DND-41 (cell line): Measurements from ENCODE around the gene CYP46A1.

Source experiments
- ATAC-seq: fragments of 200-7000 bp; cut with Tn5 transposase; 3 replicates; pipeline ENCODE4 v1.9.1; 2021; ENCODE audit warnings: low read depth; ENCODE audit not compliant: insufficient read depth
- DNase-seq: peaks from one replicate; pipeline ENCODE4 v3.0.0-alpha.2; 2020
- H2AFZ ChIP-seq: 2 replicates; pipeline ENCODE4 v1.6.0; 2012; ENCODE audit warnings: low read depth, low read length
- H3K27ac ChIP-seq: 2 replicates; pipeline ENCODE4 v1.5.1; 2012; ENCODE audit warnings: low read length, inconsistent platforms
- H3K27me3 ChIP-seq: fragments of 200-600 bp; sonication (generic); 2 replicates; pipeline ENCODE4 v1.6.0; 2012; ENCODE audit warnings: low read length, mild to moderate bottlenecking, inconsistent platforms; ENCODE audit not compliant: insufficient read depth, poor library complexity
- H3K36me3 ChIP-seq: 2 replicates; pipeline ENCODE4 v1.5.1; 2012; ENCODE audit warnings: low read length, inconsistent platforms; ENCODE audit not compliant: insufficient read depth
- H3K4me1 ChIP-seq: 2 replicates; pipeline ENCODE4 v1.5.1; 2012; ENCODE audit warnings: mild to moderate bottlenecking, low read length; ENCODE audit not compliant: insufficient read depth
- H3K4me2 ChIP-seq: 2 replicates; pipeline ENCODE4 v1.6.0; 2012; ENCODE audit warnings: mild to moderate bottlenecking, moderate library complexity, low read length, inconsistent platforms; ENCODE audit not compliant: insufficient read depth
- H3K4me3 ChIP-seq, 2 experiments: fragments of 200-600 bp in 1 of 2; shearing (Covaris generic) in 1 of 2; 2 replicates each; pipeline ENCODE4 v1.5.1; 2012 to 2016; ENCODE audit warnings: inconsistent platforms in 2 of 2, low read length in 2 of 2, mild to moderate bottlenecking in 2 of 2, low read depth in 1 of 2, moderate library complexity in 1 of 2
- H3K79me2 ChIP-seq: 2 replicates; pipeline ENCODE4 v1.6.0; 2012; ENCODE audit warnings: low read length, inconsistent platforms; ENCODE audit not compliant: insufficient read depth
- H3K9ac ChIP-seq: 2 replicates; pipeline ENCODE4 v1.6.0; 2012; ENCODE audit warnings: low read depth, mild to moderate bottlenecking, inconsistent platforms, low read length, moderate library complexity
- H3K9me3 ChIP-seq: 2 replicates; pipeline ENCODE4 v1.5.1; 2012; ENCODE audit warnings: low read length, moderate library complexity, mild to moderate bottlenecking, inconsistent platforms; ENCODE audit not compliant: insufficient read depth, severe bottlenecking
- H4K20me1 ChIP-seq: 2 replicates; pipeline ENCODE4 v1.6.0; 2012; ENCODE audit warnings: low read length; ENCODE audit not compliant: insufficient read depth
- EZH2 ChIP-seq: IDR thresholded peaks from 3 replicates; pipeline ENCODE4 v1.6.1; 2012; ENCODE audit warnings: borderline replicate concordance, low read depth, mild to moderate bottlenecking, moderate library complexity, low read length, inconsistent platforms; ENCODE audit not compliant: severe bottlenecking
- TF ChIP-seq, protein P1 (sequence below): IDR thresholded peaks from 2 replicates; pipeline ENCODE4 v1.5.1; 2012; ENCODE audit warnings: borderline replicate concordance, low read length, moderate library complexity, mild to moderate bottlenecking; ENCODE audit not compliant: poor library complexity, severe bottlenecking; ENCODE audit errors: extremely low read depth

CYP46A1 gene

DNA sequence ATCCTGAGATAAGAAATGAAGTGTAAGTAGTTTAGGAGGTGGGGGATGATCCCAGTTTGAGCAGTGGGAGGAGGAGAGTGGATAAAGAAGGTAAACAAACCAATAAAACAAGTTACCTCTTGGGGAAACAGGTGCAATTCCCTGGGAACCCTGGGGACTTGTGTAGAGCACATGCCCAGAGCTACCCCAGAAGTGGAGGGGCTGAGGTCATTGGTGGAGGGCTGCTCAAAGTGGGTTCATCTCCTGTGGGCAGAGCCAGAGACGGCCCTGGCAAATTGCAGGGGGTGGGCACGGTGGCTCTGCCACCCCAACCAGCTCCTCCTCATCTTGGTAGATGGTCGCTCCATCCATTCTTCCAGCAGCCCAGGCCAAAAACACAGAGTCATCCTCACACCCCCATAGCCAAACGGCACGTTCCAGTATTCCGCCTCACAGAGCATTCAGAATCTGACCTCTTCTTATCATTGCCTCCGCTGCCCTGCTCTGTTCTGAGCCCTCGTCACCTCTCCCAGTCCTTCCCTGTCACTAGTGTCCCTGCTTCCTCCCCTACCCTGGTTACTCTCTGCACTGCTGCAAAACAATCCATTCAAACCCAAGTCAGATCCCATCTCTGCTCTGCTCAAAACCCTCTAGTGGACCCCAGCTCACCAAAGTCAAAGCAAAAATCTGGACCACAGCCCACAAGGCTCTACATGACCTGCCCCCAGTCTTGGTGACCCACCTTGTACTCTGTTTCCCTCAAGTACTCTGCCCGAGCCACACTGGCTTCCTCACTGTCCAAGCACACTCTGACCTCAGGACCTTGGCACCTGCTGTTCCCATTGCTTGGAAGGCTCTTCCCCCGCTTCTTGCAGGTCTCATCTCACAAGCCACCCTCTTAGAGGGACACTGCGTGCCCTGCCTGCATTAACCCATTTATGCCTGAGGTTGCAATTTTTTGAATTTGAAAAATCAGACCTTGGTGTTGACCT is 5.5 kb downstream of the CYP46A1 start:
- TF ChIP-seq, protein P1, sequence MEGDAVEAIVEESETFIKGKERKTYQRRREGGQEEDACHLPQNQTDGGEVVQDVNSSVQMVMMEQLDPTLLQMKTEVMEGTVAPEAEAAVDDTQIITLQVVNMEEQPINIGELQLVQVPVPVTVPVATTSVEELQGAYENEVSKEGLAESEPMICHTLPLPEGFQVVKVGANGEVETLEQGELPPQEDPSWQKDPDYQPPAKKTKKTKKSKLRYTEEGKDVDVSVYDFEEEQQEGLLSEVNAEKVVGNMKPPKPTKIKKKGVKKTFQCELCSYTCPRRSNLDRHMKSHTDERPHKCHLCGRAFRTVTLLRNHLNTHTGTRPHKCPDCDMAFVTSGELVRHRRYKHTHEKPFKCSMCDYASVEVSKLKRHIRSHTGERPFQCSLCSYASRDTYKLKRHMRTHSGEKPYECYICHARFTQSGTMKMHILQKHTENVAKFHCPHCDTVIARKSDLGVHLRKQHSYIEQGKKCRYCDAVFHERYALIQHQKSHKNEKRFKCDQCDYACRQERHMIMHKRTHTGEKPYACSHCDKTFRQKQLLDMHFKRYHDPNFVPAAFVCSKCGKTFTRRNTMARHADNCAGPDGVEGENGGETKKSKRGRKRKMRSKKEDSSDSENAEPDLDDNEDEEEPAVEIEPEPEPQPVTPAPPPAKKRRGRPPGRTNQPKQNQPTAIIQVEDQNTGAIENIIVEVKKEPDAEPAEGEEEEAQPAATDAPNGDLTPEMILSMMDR: no peak
- no peak for TF ChIP-seq EZH2
- Histone ChIP-seq H3K4me2 (no peak overlapping the region), H3K36me3 (no peaks in the 10 kb centered on the region), H4K20me1 (peaks cover 8% of the 10 kb centered on the region), H3K27ac (no peak overlapping the region), H3K4me1 (peaks cover 9% of the 10 kb centered on the region), H2AFZ (no peak overlapping the region), H3K79me2 (no peaks in the 10 kb centered on the region), H3K4me3 (no peak overlapping the region), H3K9ac (no peak overlapping the region), H3K27me3 (peaks cover 46% of the 10 kb centered on the region), H3K9me3 (no peaks in the 10 kb centered on the region)
- ATAC-seq (no peak), DNase-seq (no peak)

DNA sequence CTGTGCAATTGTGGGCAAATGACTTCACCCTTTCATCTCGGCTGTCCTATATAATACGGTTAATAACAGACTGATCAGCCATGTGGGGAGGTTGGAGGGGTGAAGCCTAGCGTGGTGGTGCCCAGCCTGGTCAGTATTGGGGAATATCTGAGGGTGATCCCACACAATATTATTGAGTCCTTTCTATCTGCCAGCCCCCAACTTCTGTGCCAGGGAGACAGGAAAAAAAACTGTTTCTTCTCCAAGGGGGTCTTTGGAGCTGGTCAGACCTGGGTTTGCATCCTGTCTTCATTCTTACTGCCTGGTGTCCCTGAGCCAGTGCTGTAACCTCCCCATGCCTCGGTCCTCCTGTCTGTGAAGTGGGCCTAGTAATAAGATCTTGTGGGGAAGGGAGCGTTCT is 6.5 kb downstream of the CYP46A1 start:
- DNase-seq: no peak
- H4K20me1 ChIP-seq: 0 out of 2 replicates have a peak, but pooled peaks cover 5% of the 10 kb centered on the region
- H3K4me3 ChIP-seq: no peak overlapping the region
- H3K79me2 ChIP-seq: no peaks in the 10 kb centered on the region
- H2AFZ ChIP-seq: no peak overlapping the region
- no peaks in the 10 kb centered on the region for H3K9me3 ChIP-seq
- H3K36me3 ChIP-seq: no peaks in the 10 kb centered on the region
- H3K4me1 ChIP-seq: peaks cover 6% of the 10 kb centered on the region
- TF ChIP-seq, protein P1: no peak
- no peak for TF ChIP-seq EZH2
- H3K9ac ChIP-seq: no peak overlapping the region
- H3K27me3 ChIP-seq: peaks cover 38% of the 10 kb centered on the region
- H3K4me2 ChIP-seq: no peak overlapping the region
- no peak overlapping the region for H3K27ac ChIP-seq
- no peak for ATAC-seq

DNA sequence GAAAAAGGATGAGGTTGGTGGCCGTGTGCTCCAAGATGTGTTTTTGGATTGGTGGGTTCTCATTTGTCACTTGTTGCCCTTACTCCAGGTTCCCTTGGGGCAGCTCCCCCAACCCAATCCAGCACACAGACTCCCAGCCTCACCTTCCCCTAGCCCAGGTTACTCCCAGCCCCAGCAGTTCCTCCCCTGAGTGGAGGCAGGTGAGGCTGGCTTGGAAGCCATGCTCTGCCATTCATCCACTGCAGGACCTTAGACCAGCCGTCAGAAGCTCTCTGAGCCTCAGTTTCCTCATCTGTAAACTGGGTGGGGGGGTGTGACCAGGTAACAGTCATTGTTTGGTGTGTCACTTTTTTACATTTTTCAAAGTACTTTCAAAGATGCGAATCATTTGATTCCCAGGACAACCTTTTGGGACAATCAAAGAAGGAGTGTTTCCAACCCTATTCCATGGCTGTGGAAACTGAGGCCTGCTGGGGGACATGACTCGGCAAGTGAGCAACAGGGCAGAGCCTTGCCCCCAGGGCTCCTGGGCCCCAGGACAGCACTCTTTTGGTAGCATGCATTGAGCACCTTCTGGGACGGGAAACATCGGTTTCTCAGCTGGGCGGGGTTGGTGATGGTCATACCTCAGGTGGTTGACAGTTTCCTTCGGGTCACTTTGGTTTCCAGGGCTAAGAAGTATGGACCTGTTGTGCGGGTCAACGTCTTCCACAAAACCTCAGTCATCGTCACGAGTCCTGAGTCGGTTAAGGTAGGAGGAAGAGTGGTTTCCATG is 7.2 kb downstream of the CYP46A1 start:
- DNase-seq (no peak), ATAC-seq (no peak)
- Histone ChIP-seq H3K4me1 (peaks cover 6% of the 10 kb centered on the region), H3K79me2 (no peaks in the 10 kb centered on the region), H3K36me3 (no peaks in the 10 kb centered on the region), H4K20me1 (0 out of 2 replicates have a peak, but pooled peaks cover 5% of the 10 kb centered on the region), H3K27me3 (peaks cover 31% of the 10 kb centered on the region), H3K4me3 (no peak overlapping the region), H3K9me3 (no peaks in the 10 kb centered on the region), H3K4me2 (no peak overlapping the region), H2AFZ (no peak overlapping the region), H3K9ac (no peak overlapping the region), H3K27ac (no peak overlapping the region)
- TF ChIP-seq, protein P1: no peak
- no peak for TF ChIP-seq EZH2
